ENCODE measurements around the gene SPTBN5.

Gene SPTBN5

GRCh38 chr15:41877631-41878354 lies 16.1 kb downstream of the SPTBN5 start:
- H4K20me1 ChIP-seq (ENCODE audit: insufficient read depth, low read length): no peaks in the 10 kb centered on the region
- H3K36me3 ChIP-seq (replicated peaks; ENCODE audit: insufficient read depth, low read length): no peaks in the 10 kb centered on the region
- no peak overlapping the region for H3K9ac ChIP-seq (ENCODE audit: low read length)
- no peaks in the 10 kb centered on the region for H3K79me2 ChIP-seq (ENCODE audit: low read length)
- peaks cover 36% of the 10 kb centered on the region for H3K27me3 ChIP-seq (replicated peaks; ENCODE audit: insufficient read depth, low read length)
- no peak for DNase-seq
- no peak overlapping the region for H3K4me3 ChIP-seq (ENCODE audit: low read length)
- no peak for TF ChIP-seq CTCF (IDR thresholded peaks at IDR 0.05; ENCODE audit: low read length)
- TF ChIP-seq EZH2 (optimal IDR thresholded peaks at IDR 0.05; ENCODE audit: low read depth, low read length): no peak
- no peak for TF ChIP-seq EZH2phosphoT487 (IDR thresholded peaks at IDR 0.05; ENCODE audit: low read length)
- no peak overlapping the region for H3K27ac ChIP-seq (ENCODE audit: low read length)
- H3F3A ChIP-seq (ENCODE audit: insufficient read depth, low read length): no peaks in the 10 kb centered on the region
- no peak overlapping the region for H2AFZ ChIP-seq (ENCODE audit: low read length)
- no peaks in the 10 kb centered on the region for H3K9me2 ChIP-seq (replicated peaks; ENCODE audit: insufficient read depth, low read length)
- no peak overlapping the region for H3K4me2 ChIP-seq (ENCODE audit: low read depth, low read length)
- no peaks in the 10 kb centered on the region for H3K4me1 ChIP-seq (ENCODE audit: low read length)
- no peaks in the 10 kb centered on the region for H3K9me3 ChIP-seq (replicated peaks; ENCODE audit: insufficient read depth, low read length)

- Histone ChIP-seq H3F3A (ENCODE audit: insufficient read depth, low read length) (no peaks in the 10 kb centered on the region), H3K79me2 (ENCODE audit: low read length) (no peaks in the 10 kb centered on the region), H3K9me3 (replicated peaks; ENCODE audit: insufficient read depth, low read length) (no peaks in the 10 kb centered on the region), H3K4me3 (ENCODE audit: low read length) (no peak overlapping the region), H3K4me2 (ENCODE audit: low read depth, low read length) (no peak overlapping the region), H2AFZ (ENCODE audit: low read length) (no peak overlapping the region), H3K36me3 (replicated peaks; ENCODE audit: insufficient read depth, low read length) (no peaks in the 10 kb centered on the region), H3K9me2 (replicated peaks; ENCODE audit: insufficient read depth, low read length) (no peaks in the 10 kb centered on the region), H3K27ac (ENCODE audit: low read length) (no peak overlapping the region), H3K9ac (ENCODE audit: low read length) (no peak overlapping the region), H3K27me3 (replicated peaks; ENCODE audit: insufficient read depth, low read length) (peaks cover 47% of the 10 kb centered on the region), H3K4me1 (ENCODE audit: low read length) (no peaks in the 10 kb centered on the region), H4K20me1 (ENCODE audit: insufficient read depth, low read length) (no peaks in the 10 kb centered on the region)
- DNase-seq: no peak
- TF ChIP-seq EZH2phosphoT487 (IDR thresholded peaks at IDR 0.05; ENCODE audit: low read length) (no peak), CTCF (IDR thresholded peaks at IDR 0.05; ENCODE audit: low read length) (no peak), EZH2 (optimal IDR thresholded peaks at IDR 0.05; ENCODE audit: low read depth, low read length) (no peak)
Measured at GRCh38 chr15:41876689-41877088, 17.2 kb downstream of the SPTBN5 start.

GRCh38 chr15:41876007-41876406 lies 17.8 kb downstream of the SPTBN5 start:
- Histone ChIP-seq H3K79me2 (ENCODE audit: low read length) (no peaks in the 10 kb centered on the region), H4K20me1 (ENCODE audit: insufficient read depth, low read length) (no peaks in the 10 kb centered on the region), H2AFZ (ENCODE audit: low read length) (no peak overlapping the region), H3K27ac (ENCODE audit: low read length) (no peak overlapping the region), H3K36me3 (replicated peaks; ENCODE audit: insufficient read depth, low read length) (no peaks in the 10 kb centered on the region), H3K4me1 (ENCODE audit: low read length) (no peaks in the 10 kb centered on the region), H3K9me2 (replicated peaks; ENCODE audit: insufficient read depth, low read length) (no peaks in the 10 kb centered on the region), H3F3A (ENCODE audit: insufficient read depth, low read length) (no peaks in the 10 kb centered on the region), H3K27me3 (replicated peaks; ENCODE audit: insufficient read depth, low read length) (peaks cover 54% of the 10 kb centered on the region), H3K9ac (ENCODE audit: low read length) (no peak overlapping the region), H3K4me3 (ENCODE audit: low read length) (no peak overlapping the region), H3K4me2 (ENCODE audit: low read depth, low read length) (no peak overlapping the region), H3K9me3 (replicated peaks; ENCODE audit: insufficient read depth, low read length) (no peaks in the 10 kb centered on the region)
- DNase-seq: no peak
- TF ChIP-seq CTCF (IDR thresholded peaks at IDR 0.05; ENCODE audit: low read length) (no peak), EZH2phosphoT487 (IDR thresholded peaks at IDR 0.05; ENCODE audit: low read length) (no peak), EZH2 (optimal IDR thresholded peaks at IDR 0.05; ENCODE audit: low read depth, low read length) (no peak)

Data from MM.1S (cell line).